IPS-NIHi7 (cell line): ENCODE data around the gene ADAMTS15.
"Not testable (repeated sequence)": the region's sequence is repeated elsewhere in the genome, so short reads cannot be mapped to it uniquely, and the experiment has no call there.

ENCODE experiments used
- DNase-seq: peaks from one replicate; pipeline ENCODE4 v3.0.0; 2012; ENCODE audit warnings: mixed read lengths; ENCODE audit errors: extremely low spot score

The ADAMTS15 gene

GRCh38 chr11:130436171-130436570 is 12.3 kb upstream of the ADAMTS15 start:
- DNase-seq: no peak

GRCh38 chr11:130437848-130438247 is 10.6 kb upstream of the ADAMTS15 start:
- DNase-seq: no peak

GRCh38 chr11:130438401-130439159 is 9.9 kb upstream of the ADAMTS15 start:
- not testable (repeated sequence) for DNase-seq

- DNase-seq: no peak
These were observed 9.3 kb upstream of the ADAMTS15 start for GRCh38 chr11:130439160-130439519.

- DNase-seq: no peak
These were observed 8.6 kb upstream of the ADAMTS15 start for GRCh38 chr11:130439876-130440275.

- no peak for DNase-seq
These were observed 6.7 kb upstream of the ADAMTS15 start for GRCh38 chr11:130441719-130442118.

- DNase-seq: no peak
These were observed 5.7 kb upstream of the ADAMTS15 start for GRCh38 chr11:130442737-130443136.

GRCh38 chr11:130445788-130446187 is 2.7 kb upstream of the ADAMTS15 start:
- no peak for DNase-seq

GRCh38 chr11:130448039-130448415 is 418 bp upstream of the ADAMTS15 start:
- DNase-seq: no peak

- no peak for DNase-seq
These were observed 1.0 kb downstream of the ADAMTS15 start for GRCh38 chr11:130449310-130449990.

GRCh38 chr11:130449996-130450769 is 1.7 kb downstream of the ADAMTS15 start:
- peak; percentile 94 for DNase-seq

- no peak for DNase-seq
These were observed 3.0 kb downstream of the ADAMTS15 start for GRCh38 chr11:130451231-130452019.

GRCh38 chr11:130452176-130452575 is 3.7 kb downstream of the ADAMTS15 start:
- DNase-seq: no peak

- DNase-seq: no peak
These were observed 4.5 kb downstream of the ADAMTS15 start for GRCh38 chr11:130452940-130453339.

GRCh38 chr11:130454491-130455252 is 6.2 kb downstream of the ADAMTS15 start:
- DNase-seq: no peak

GRCh38 chr11:130455483-130456127 is 7.2 kb downstream of the ADAMTS15 start:
- DNase-seq: no peak

GRCh38 chr11:130456286-130456685 is 7.8 kb downstream of the ADAMTS15 start:
- DNase-seq: no peak

GRCh38 chr11:130457623-130458409 is 9.4 kb downstream of the ADAMTS15 start:
- no peak for DNase-seq

GRCh38 chr11:130458410-130458729 is 9.9 kb downstream of the ADAMTS15 start:
- DNase-seq: no peak

- DNase-seq: no peak
These were observed 11.1 kb downstream of the ADAMTS15 start for GRCh38 chr11:130459521-130459920.
